NB4 (cell line): ENCODE data around the gene MED13L.

Experiments
- CTCF ChIP-seq: IDR thresholded peaks from one replicate; pipeline ENCODE4 v1.5.1; 2012; ENCODE audit warnings: low read depth, low read length
- MYC ChIP-seq: IDR thresholded peaks from 2 replicates; pipeline ENCODE4 v1.6.1; 2011; ENCODE audit warnings: low read depth, low read length
- POLR2A ChIP-seq: IDR thresholded peaks from 2 replicates; pipeline ENCODE4 v1.6.1; 2011; ENCODE audit warnings: mild to moderate bottlenecking; ENCODE audit not compliant: insufficient read length; ENCODE audit errors: extremely low read depth

- TF ChIP-seq CTCF (no peak), MYC (no peak), POLR2A (no peak)
Measured at GRCh38 chr12:115930336-115930735, 347.2 kb downstream of the MED13L start.
